ENCODE results near the gene ATXN8OS. TPM values are rescaled to one million over a fixed set of nuclear protein-coding genes. Genes with fewer than 3 reads are reported as not detected.

ATXN8OS gene
- total RNA-seq, 4 donors from 2014 or later = not detected

GRCh38 chr13:70098669-70099068 lies 9.0 kb upstream of the ATXN8OS start:
- intact Hi-C loops (cut with DNase I) = no loop called here
- Histone ChIP-seq H3K27ac (no peak overlapping the region), H3K9me3 (no peaks in the 10 kb centered on the region), H3K4me3 (replicated peaks in 1 of 3) (no peak overlapping the region), H3K27me3 (no peaks in the 10 kb centered on the region), H3K4me1 (no peaks in the 10 kb centered on the region), H3K36me3 (no peaks in the 10 kb centered on the region)
- no peak for DNase-seq
- no peak for TF ChIP-seq POLR2A (IDR thresholded peaks at IDR 0.05)
- peak in 1 of 6 experiments; percentile 14 for TF ChIP-seq CTCF (IDR thresholded peaks at IDR 0.05)
- 52 to 56% methylated on average over 1 of the region's 1 CpG for WGBS, 2 donors

- no peaks in the 10 kb centered on the region for H3K36me3 ChIP-seq
- intact Hi-C loops (cut with DNase I) = no loop called here
- TF ChIP-seq POLR2A (IDR thresholded peaks at IDR 0.05) (no peak), CTCF (IDR thresholded peaks at IDR 0.05) (no peak)
- no peak overlapping the region for H3K27ac ChIP-seq
- no peaks in the 10 kb centered on the region for H3K27me3 ChIP-seq
- H3K9me3 ChIP-seq = no peaks in the 10 kb centered on the region
- H3K4me1 ChIP-seq = no peaks in the 10 kb centered on the region
- no peak overlapping the region for H3K4me3 ChIP-seq (replicated peaks in 1 of 3)
- no peak for DNase-seq
These were observed 3.1 kb upstream of the ATXN8OS start for GRCh38 chr13:70104481-70104880.

- Histone ChIP-seq H3K36me3 (no peaks in the 10 kb centered on the region), H3K27ac (no peak overlapping the region), H3K9me3 (no peaks in the 10 kb centered on the region), H3K4me1 (no peaks in the 10 kb centered on the region), H3K4me3 (replicated peaks in 1 of 3) (no peak overlapping the region), H3K27me3 (no peaks in the 10 kb centered on the region)
- TF ChIP-seq POLR2A (IDR thresholded peaks at IDR 0.05) (no peak), CTCF (IDR thresholded peaks at IDR 0.05) (no peak)
- intact Hi-C loops (cut with DNase I) = no loop called here
- no peak for DNase-seq
- WGBS, 2 donors = 30 to 37% methylated on average over 9 of the region's 9 CpGs
These were observed 515 bp upstream of the ATXN8OS start for GRCh38 chr13:70107125-70107497.

- H3K27ac ChIP-seq = no peak within 1 kb of the TSS
- 57 to 59% methylated on average over 18 of the region's 18 CpGs for WGBS, 2 donors
- DNase-seq = no peak
- H3K9me3 ChIP-seq = no peaks in the 10 kb centered on the region
- H3K27me3 ChIP-seq = no peaks in the 10 kb centered on the region
- no peaks in the 10 kb centered on the region for H3K4me1 ChIP-seq
- H3K36me3 ChIP-seq = no peaks in the 10 kb centered on the region
- H3K4me3 ChIP-seq (replicated peaks in 1 of 3) = no peak within 1 kb of the TSS
- intact Hi-C loops (cut with DNase I) = no loop called here
- TF ChIP-seq POLR2A (IDR thresholded peaks at IDR 0.05) (no peak), CTCF (IDR thresholded peaks at IDR 0.05) (no peak)
These were observed 905 bp downstream of the ATXN8OS start, which contains the start of gene KLHL1 for GRCh38 chr13:70108356-70109105. Gene KLHL1, minus strand, starts transcription at chr13:70108452. Its CDS starts 753 bp downstream, at chr13:70107699.

- intact Hi-C loops (cut with DNase I) = no loop called here
- Histone ChIP-seq H3K27me3 (no peaks in the 10 kb centered on the region), H3K4me3 (replicated peaks in 1 of 3) (no peak overlapping the region), H3K4me1 (no peaks in the 10 kb centered on the region), H3K9me3 (no peaks in the 10 kb centered on the region), H3K36me3 (no peaks in the 10 kb centered on the region), H3K27ac (no peak overlapping the region)
- WGBS, 2 donors = 64 to 68% methylated on average over 2 of the region's 2 CpGs
- TF ChIP-seq POLR2A (IDR thresholded peaks at IDR 0.05) = no peak
- TF ChIP-seq CTCF (IDR thresholded peaks at IDR 0.05) = no peak
- no peak for DNase-seq
These were observed 9.8 kb downstream of the ATXN8OS start for GRCh38 chr13:70117338-70117905.
